Stimulated activated CD4-positive, alpha-beta T cell treated with anti-CD3 and anti-CD28 coated beads, Interleukin-15, amount 100 ng/mL, for 48 hours (primary cell): Measurements from ENCODE around the gene SDK2.

ENCODE experiments used
- DNase-seq, 2 donors: peaks; one replicate each; pipeline ENCODE4 v3.0.0-alpha.2; 2020; ENCODE audit warnings: low read depth in 2 of 2

Gene SDK2

DNA sequence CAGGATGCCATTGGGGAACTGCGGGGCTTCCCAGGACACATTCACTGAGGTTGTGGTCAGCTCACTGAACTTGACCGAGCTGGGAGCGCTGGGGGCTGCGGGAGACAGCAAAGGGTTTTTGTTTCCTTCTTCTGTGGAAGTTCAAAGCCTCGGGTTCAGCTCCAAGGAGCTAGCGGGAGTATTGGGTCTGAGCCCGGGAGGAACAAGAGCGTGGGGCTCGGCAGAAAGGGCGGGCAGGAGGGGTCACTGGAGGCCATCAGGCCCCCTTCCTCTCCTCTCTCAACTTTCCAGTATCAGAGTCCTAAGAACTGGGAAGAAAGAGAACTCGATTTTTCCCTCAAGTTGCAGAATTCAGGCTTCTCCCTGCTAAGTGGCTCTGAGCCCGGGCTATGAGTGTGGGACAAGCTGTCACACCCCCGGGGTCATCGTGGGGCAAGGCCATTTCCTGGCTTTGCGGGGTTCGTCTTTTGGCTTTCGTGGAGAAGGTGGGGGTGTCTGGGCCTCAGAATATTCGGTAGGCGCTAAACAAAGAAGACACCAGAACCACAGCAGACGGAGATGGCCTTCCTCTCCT, 278.9 kb downstream of the SDK2 start:
- DNase-seq: no peak

DNA sequence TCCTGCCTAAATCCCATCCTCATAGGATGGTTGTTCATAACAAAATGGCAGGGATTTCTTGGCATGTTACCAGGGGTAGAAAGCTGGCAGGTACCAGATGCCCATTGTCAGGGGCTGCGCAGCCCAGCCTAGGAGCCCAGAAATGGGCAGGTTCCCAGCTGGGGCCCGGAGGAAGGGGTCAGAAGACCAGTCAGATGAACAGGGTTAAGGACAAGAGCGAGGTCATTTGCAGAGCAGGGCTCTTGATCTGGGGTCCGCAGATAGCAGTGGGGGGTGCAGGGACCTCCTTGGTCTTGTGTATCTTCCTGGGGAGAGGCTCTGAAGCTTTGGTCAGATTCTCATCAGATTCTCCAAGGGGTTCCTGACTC, 280.1 kb downstream of the SDK2 start:
- DNase-seq: no peak

DNA sequence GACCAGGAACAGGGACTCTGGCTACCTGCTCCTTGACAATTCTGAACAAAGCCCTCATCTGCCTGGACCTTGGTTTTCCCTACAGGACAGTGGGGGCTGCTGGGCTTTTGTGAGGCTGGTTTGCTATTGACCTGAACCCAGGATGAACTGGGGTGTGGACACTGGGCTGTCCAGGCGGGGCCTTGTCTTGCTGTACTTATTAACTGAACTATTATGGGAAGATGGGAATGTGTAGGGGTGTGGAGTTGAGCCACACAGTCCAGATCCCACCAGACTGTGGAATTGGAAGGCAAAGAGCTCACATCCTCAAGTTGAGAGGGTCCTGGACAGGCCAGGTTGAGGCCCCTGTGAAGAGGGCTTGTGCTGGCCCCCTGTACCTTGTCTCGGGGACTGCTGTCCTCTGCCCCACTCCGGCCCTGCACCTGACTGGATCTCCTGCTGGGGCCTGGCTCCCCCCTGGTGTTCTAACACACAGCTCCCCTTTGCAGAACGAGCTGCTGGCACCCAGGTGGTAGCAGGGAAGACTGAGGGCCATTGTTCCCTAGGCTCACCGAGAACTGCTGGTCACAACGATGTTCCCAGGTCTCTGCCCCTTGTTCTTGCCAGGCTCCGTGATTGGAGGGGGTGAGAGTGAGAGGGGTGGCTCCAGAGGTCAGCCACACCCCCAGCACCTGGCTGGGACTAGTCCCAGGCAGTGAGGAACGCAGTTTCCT, 280.6 kb downstream of the SDK2 start:
- no peak for DNase-seq

DNA sequence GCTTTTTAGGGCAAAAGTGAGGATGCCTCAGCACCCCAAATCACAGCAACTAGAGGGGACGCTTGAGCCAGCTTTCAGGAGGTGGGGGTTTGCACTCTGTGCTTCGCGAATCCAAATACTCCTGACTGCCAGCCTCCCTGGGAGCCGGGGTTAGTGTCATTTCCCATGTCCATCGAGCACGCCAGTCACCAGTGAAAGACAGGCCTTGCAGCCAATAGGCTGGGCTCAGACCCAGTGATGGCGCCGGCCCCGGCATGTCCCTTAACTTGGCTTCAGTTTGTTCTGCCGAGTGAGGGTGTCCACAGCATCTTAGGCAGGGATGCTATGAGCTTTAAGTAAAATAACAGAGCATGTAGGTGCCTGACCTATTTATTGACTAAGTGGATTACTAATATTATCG, 281.5 kb downstream of the SDK2 start:
- DNase-seq: no peak

DNA sequence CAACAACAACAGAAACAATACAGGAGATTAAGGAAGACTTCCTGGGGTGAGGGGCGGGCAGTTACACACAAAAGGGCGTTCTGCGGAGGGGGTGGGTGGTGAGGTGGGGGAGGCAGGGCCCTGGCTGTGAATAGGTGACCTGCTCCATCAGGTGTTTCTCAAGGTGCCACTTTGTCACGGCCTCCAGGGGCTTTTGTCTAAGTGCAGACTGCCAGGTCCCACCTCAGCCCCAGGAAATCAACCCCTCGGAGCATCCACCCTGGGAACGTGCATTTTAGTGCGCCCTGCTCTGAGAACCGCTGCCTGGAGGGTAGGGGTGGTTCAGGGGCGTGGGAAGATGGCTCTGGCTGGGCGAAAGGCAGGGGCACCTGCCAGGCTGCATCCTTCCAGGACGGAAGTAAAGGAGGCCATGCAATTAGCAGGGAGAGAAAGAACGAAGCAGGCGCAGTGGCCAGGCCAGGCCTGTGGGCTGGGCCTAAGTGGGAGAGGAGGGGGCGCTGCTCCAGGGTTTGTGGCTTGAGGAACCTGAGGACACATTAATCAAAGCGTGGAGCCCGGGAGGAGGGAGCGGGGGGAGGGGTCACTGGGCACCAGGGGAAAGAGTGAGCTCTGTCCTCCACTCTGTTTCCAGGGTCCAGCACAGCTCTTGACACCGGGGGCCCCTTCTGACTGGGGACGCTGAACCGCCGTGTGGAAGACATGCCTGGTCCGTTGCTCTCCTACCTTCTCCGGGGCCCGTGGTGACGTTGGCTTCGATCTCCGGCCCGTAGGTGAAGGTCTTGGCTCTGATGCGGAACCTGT, 283.1 kb downstream of the SDK2 start:
- DNase-seq: no peak

DNA sequence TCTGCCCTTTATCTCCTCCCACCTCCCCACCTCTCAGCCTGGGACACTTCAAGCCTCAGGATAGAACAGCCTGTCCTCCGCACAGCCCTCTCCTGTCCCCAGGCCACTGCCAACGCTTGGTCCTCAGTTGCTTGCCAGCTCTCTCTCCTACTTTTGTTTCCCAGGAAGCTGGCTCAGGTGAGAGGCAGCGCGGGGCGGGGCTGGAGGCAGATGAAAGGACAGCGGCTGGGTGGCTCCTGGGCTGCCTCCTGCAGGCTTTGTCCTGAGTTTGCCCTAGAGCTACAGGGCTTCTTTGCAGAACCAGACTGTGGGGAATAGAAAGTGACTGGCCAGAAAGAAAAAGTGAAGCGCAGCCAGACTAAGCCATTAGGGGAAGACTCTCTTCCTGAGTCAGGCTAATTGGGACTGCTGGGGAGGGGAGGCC, 284.2 kb downstream of the SDK2 start:
- DNase-seq: no peak

DNA sequence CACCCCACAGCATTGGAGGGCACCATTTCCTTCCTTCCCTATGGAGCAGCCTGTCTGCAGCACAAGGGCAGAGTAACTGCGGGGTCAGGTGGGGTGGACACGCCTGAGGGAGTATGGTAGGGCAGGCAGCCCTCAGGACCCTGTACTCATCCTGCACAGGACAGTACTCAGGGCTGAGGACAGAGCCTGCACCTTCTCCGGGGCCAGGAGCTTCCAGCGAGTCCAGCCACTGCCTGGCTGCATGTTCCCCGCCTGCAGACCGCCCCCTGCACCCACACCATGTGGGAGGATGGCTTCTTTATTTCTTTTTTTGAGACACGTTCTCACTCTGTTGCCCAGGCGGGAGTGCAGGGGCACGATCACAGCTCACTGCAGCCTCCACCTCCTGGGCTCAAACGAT, 284.9 kb downstream of the SDK2 start:
- no peak for DNase-seq

DNA sequence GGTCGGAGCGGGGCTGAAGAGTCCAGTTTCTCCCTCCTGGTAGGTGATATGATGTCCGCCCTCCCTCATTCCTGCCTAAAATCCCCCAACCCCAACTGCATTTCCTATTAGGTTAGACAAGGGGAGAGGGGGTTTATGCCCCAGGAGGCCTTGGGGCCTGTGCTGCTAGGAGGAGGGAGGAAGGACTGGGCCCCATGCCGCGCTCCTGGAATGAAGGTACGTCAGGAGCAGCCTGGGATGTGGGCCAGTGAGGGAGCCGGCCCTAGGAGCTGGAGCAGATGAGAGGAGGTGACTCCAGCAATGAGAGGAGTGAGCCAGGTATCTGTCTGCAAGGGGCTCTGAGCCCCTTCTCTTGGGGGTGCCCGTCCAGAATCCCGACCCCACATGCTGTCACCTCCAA, 285.6 kb downstream of the SDK2 start:
- DNase-seq: no peak

DNA sequence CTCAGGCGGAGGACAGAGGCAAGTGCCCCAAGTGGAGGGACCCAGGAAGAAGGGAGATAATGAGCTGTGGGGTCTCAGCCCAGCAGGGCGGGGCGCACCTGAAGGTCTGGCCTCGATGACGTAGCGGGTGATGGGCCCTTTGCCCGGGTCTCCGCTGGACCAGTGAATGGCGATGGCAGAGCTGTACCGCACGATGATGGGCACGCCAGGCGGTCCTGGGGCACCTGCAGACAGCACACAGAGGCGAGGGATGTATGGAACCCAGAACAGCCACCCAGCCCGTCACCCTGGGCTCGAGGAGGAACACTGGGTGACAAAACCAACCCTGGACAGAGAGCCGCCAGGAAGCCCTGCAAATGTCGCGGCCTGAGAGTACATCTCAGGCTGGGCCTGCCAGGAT, 286.3 kb downstream of the SDK2 start:
- DNase-seq: no peak

DNA sequence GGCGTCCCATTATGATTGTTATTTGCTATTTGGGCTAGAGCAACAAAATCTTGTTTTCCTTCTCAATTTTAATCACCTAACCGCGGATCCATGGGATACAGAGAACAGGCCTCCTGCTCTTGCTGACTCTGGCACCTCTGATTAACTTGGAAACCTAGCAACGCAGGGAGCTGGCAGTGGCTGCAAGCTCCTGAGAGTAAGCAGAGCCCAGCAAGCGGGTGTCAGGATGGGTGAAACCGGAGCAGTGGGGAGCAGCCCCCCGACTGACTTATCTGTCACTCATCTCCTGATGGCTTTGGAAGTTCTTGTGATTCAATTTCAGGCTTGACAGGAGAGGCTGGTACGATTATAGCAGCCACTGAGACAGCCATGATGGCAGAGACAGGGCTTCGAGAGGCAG, 286.9 kb downstream of the SDK2 start:
- DNase-seq: no peak

DNA sequence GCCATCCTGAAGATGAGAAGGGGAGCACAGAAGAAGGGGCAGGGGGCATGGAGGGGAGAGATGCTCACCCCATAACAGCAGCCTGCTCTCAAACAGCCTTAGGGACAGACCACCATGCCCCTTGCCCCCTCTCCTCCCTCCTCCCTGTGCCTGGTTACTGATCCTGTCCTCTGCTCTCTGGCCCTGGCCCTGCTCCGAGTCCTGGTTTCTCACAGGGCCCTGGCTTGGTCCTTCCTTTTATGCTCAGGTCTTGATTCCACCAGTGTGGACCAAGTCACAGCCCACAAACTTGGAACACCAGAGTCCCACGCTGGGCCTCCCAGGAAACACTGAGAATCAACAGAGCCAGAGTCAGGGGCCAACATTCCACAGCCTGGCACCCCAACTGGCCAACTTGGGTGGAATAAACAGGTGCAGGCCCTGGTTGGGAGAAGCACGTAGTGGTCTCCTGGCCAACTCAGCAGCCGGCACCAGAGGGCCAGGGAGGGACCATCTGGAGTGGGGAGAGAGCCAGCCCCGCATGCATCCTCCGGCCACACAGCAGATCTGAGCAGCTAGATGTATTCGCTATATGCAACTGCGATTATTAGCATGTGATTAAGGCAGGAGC, 287.6 kb downstream of the SDK2 start:
- DNase-seq: no peak

DNA sequence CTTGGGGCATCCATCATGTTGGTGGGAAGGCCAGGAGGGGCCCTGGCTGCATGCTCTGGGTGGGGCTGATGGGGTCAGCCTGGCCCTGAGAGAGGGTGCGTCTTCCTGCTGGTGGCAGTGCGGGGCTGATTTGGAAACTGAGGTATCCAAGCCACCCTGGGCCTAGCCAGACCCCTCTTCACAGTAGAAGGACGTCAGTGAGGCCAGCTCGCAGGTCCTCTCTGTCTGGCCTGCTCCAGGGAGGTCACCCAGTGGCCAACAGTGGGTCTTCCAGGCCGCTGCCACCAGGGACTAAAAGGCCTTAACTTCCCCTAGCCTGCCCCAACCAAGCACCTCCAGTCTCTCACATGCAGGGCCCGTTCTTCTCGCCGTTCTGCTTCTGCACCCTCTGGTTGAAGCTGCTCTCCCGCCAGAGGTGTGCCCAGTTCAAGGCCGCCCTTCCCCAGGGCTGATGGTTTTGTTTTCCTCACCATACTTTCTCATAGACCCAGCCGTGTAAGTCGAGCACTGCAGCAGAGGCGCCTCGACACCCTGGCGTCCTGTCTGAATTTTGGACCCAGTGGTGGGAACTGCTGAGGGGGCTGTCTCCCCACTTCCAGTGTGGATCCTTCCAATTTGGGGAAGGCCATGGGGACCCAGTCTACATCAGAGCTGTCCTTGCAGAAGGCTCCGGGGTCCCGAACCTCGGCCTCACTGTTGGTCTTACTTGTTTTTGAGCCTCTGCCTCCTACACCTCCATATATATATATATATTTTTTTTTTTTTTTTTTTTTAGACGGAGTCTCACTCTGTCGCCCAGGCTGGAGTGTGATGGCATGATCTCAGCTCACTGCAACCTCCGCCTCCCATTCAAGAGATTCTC, 289.6 kb downstream of the SDK2 start:
- no peak for DNase-seq

DNA sequence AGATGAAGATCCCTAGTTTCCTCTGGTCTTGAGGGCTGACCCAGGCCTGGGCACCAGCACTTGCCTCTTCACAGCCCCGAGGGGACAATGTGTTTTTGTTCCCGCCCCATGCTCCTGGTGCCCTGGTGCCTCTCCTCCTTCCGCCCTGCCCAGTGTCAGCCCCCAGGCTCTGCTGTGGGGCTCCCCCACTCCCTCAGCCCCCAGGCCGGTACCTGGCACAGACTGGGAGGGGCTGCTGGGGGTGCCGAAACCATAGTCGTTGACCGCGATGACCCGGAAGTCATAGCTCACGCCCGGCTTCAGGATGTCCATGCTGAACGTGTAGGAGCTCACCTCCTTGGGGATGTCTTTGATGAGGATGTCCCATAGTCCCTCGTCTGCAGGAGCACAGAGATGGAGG, 292.0 kb downstream of the SDK2 start:
- DNase-seq: no peak

DNA sequence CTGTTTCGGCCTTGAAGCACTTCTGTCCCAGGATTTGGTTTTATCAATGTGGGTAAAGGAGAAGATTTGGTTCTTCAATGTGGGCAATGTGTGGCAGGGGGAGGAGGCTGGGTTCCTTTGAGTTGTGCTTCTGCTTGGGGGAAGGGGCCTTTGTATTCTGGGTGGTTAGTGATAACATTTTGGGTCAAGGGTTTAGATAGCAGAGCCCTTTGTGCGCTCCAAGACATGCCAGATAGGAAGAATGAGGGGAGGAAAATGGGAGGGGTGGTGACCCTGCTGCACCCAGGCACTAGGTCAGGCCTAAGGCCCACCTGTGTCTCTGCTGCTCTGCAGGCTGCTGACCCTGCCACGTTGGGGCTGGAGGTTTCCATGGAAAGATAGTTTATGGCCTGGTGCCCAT, 292.5 kb downstream of the SDK2 start:
- no peak for DNase-seq

DNA sequence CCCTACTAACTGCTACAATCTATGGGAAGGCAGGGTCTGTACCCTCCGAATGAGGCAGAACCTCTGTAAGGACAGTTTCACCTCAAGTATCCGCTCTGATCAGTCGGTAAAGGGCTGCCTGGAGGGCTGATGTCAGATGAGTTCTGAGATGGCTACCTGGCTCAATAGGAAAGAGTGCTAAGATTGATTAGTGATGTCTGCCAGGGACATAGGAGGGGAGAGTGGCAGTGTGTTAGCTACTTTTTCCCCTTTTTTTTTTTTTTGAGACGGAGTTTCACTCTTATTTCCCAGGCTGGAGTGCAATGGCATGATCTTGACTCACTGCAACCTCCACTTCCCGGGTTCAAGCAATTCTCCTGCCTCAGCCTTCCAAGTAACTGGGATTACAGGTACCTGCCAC, 293.4 kb downstream of the SDK2 start:
- DNase-seq: no peak

DNA sequence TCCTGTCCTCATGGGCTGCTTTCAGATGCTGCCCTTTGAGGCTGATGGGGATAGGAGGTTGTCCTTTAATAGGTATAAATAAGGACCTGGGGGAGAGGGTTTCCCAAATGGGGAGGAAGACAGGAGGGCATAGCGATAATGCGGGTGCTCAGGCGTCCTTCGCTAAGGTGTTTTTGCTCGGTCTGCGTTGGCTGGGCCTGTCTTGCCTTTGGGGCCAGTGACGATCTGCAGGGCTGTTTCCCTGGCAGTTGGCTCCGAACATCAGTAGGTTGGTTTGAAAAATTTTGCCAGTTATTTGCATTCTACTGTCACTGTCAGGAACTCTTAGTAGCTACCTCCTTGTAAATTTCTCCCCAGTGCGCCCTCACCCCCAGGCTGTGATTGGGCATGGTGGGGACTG, 294.6 kb downstream of the SDK2 start:
- no peak for DNase-seq

DNA sequence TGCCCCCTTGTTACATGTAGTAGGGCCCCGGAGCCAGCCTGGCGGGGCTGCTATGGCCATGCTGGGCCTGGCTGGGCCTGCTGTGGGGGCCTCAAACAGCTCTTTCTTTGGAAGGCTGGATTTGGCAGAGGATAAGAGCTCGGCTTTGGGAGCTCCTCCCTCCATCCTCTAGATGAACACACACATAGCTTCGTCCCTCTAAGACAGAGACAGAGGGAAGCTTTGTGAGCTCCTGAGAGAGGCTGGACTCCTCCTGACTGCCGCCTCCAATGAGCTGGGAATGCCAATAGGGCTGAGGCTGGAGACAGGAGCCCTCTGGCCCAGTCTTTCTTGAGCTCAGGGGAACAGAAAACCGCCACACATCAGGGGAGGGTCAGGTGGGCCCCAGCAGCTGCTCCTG, 295.1 kb downstream of the SDK2 start:
- no peak for DNase-seq

DNA sequence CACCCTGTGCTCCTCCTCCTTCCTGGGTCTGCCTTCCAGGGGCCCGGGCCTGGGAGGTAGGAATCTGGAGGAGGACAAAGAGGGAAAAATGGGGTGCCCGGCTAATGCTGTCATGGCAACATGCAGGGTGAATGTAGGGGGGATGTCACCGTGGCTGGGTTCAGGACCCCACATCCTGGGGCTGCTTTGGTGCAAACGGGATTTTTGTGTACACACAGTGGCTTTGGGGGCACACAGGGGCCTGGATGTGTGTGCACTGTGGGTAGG, 295.5 kb downstream of the SDK2 start:
- DNase-seq: no peak

DNA sequence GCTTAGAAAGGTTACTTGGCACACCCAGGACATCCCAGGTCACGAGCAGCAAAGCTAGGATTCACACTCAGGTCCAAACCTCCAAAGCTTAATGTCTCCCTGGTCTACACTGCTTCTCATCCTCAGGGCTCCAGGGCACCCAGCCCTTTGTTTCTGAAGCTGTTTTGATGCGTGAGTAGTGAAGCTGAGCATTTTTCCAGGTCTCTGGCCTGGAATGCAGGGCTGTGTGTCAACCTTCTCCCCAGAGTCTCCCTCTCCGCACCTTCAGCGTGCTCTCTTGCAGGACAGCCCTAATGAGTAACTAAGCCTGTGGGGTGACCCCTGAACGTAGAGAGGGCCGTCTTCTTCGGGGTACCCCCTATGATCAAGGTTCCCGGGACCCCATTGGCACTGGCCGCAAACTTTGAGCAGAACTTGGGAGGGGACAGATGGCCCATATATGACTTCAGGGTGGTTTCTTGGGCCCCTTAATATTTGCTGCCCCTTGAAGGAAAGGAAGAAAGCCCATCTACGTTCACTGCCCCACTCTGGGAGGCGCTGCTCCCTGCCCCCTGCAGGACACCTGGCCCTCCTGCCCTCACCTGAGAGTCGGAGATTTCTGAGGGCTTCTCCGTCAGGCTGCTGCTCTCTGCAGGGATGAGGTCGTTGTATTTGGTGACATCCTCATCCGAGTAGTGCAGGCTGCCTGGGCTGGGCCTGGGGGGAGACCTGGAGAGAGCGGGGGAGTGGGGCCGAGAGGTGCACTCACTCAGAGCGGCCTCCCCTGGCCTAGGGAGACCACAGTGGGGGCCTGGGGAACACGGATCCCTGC, 296.0 kb downstream of the SDK2 start:
- no peak for DNase-seq

DNA sequence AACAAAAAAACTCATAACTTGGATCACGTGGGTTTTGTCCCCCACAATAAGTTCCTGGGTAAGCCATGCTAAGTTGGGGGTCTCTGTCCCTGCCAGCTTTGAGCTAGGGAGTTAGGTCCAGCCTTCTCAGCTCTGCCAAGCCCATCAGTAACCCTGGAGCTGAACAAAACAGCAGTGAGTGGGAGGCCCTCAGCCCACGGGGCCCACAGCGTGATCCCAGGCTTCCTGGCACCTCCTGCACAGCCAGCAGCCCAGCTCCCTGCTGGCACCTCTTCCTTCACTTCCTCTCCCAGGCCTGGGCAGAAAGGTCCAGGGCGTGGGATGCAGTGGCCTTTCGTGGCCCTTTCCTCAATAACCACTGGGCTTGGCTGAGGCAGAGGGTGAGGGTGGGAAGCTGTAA, 296.9 kb downstream of the SDK2 start:
- DNase-seq: no peak

DNA sequence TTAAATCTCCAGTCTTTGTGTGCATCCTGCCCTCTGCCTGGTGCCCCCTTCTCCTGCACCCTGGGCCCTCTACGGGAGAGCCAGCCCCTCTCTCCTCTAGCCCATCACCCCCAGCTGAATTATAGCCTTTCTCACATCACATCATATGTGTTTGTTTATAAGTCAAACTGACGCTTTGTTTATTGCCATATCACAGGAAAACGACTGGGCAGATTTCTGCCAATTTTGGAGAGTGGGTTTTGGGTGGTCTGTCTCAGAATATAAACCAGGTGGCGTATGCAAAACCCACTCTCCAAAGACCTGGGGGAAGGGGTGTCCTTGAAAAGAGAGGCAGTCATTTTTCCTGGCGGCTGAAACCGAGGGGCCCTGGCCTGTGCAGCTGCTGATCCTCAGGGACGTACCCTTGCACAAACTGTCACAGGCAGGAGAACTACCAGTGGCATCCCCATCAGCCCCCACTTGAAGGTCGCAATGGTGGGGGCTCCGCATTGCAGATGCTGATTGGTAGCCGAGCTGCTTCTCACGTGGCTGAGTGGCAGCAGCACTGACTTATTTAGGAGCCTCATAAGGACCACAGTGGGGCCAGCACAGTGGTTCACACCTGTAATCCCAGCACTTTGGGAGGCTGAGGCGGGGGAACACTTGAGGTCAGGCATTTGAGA, 297.6 kb downstream of the SDK2 start:
- no peak for DNase-seq
